WTC11 (cell line): Measurements from ENCODE around the gene SUPT4H1.

Experiments used
- NFYB ChIP-seq: sonication (generic); formaldehyde crosslinking; conservative IDR thresholded peaks from 2 replicates; pipeline ENCODE4 v1.8.0; 2022; ENCODE audit warnings: low read depth, missing genetic modification reagents
- SMAD4 ChIP-seq: sonication (generic); formaldehyde crosslinking; IDR thresholded peaks from 2 replicates; pipeline ENCODE4 v1.8.0; 2022; ENCODE audit warnings: mild to moderate bottlenecking, missing genetic modification reagents
- SOX15 ChIP-seq: fragments of 250-450 bp; sonication (Bioruptor Pico); IDR thresholded peaks from 2 replicates; pipeline ENCODE4 v1.9.0; 2021; ENCODE audit warnings: mild to moderate bottlenecking
- SP1 ChIP-seq: sonication (generic); formaldehyde crosslinking; conservative IDR thresholded peaks from 2 replicates; pipeline ENCODE4 v1.8.1; 2022; ENCODE audit warnings: missing genetic modification reagents
- TF ChIP-seq, protein P1 (sequence below): sonication (generic); formaldehyde crosslinking; IDR thresholded peaks from 2 replicates; pipeline ENCODE4 v1.8.1; 2023; ENCODE audit warnings: mild to moderate bottlenecking, moderate library complexity, missing genetic modification reagents
- TF ChIP-seq, protein P2 (sequence below): fragments of 200-600 bp; IDR thresholded peaks from 2 replicates; pipeline ENCODE4 v1.8.0; 2022; ENCODE audit warnings: antibody characterized with exemption
- TF ChIP-seq, protein P3 (sequence below): sonication (generic); formaldehyde crosslinking; conservative IDR thresholded peaks from 2 replicates; pipeline ENCODE4 v1.8.1; 2022; ENCODE audit warnings: mild to moderate bottlenecking, missing genetic modification reagents

DNA sequence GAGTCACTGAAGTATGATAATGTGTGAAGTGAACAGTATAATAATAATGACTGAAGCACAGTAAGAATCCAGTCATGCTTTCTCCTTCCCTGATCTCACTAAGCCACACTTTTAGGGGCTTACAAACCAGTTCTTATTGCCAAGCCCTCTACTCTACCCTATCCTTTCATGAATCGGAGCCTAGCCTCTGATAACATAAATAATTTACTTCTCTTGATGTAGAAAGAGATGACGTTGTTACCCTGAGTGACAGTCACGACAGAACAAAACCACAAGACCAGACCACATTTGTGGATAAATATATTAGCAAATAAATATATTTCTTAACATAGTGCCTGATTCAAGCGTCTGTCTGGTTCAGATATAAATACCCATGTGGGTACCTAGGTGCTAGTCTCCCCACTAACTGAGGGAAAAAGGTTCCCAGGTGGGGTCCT, 1.4 kb upstream of the SUPT4H1 start:
- TF ChIP-seq, protein P1, sequence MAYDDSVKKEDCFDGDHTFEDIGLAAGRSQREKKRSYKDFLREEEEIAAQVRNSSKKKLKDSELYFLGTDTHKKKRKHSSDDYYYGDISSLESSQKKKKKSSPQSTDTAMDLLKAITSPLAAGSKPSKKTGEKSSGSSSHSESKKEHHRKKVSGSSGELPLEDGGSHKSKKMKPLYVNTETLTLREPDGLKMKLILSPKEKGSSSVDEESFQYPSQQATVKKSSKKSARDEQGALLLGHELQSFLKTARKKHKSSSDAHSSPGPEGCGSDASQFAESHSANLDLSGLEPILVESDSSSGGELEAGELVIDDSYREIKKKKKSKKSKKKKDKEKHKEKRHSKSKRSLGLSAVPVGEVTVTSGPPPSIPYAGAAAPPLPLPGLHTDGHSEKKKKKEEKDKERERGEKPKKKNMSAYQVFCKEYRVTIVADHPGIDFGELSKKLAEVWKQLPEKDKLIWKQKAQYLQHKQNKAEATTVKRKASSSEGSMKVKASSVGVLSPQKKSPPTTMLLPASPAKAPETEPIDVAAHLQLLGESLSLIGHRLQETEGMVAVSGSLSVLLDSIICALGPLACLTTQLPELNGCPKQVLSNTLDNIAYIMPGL, result no peak
- TF ChIP-seq, protein P2, sequence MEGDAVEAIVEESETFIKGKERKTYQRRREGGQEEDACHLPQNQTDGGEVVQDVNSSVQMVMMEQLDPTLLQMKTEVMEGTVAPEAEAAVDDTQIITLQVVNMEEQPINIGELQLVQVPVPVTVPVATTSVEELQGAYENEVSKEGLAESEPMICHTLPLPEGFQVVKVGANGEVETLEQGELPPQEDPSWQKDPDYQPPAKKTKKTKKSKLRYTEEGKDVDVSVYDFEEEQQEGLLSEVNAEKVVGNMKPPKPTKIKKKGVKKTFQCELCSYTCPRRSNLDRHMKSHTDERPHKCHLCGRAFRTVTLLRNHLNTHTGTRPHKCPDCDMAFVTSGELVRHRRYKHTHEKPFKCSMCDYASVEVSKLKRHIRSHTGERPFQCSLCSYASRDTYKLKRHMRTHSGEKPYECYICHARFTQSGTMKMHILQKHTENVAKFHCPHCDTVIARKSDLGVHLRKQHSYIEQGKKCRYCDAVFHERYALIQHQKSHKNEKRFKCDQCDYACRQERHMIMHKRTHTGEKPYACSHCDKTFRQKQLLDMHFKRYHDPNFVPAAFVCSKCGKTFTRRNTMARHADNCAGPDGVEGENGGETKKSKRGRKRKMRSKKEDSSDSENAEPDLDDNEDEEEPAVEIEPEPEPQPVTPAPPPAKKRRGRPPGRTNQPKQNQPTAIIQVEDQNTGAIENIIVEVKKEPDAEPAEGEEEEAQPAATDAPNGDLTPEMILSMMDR, result no peak
- TF ChIP-seq SOX15 (CRISPR knock-in tag) (no peak), SP1 (CRISPR knock-in tag) (no peak), NFYB (CRISPR knock-in tag) (no peak), SMAD4 (no peak)
- TF ChIP-seq, protein P3, sequence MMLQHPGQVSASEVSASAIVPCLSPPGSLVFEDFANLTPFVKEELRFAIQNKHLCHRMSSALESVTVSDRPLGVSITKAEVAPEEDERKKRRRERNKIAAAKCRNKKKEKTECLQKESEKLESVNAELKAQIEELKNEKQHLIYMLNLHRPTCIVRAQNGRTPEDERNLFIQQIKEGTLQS (CRISPR knock-in tag), result no peak
